Stomach (tissue), 4 donors: ENCODE results near the gene CERT1.

Source experiments
- POLR2A ChIP-seq, 4 donors: fragments of 450-650 bp; IDR thresholded peaks; one replicate each; pipeline ENCODE4 v1.6.1; 2016; ENCODE audit warnings: antibody characterized with exemption in 4 of 4, control low read depth in 2 of 4, mild to moderate bottlenecking in 1 of 4, moderate library complexity in 1 of 4
- POLR2AphosphoS5 ChIP-seq, 3 donors: sonication (generic); formaldehyde crosslinking; IDR thresholded peaks; one replicate each; pipeline ENCODE4 v1.6.1; 2016; ENCODE audit warnings: antibody characterized with exemption in 3 of 3
- TF ChIP-seq, protein P1 (sequence below), 7 experiments: fragments of 450-650 bp in 4 of 7; fragments of 200-600 bp in 3 of 7; sonication (generic) in 3 of 7; IDR thresholded peaks; one replicate each; pipeline ENCODE4 v1.5.1; 2016 to 2019; ENCODE audit warnings: antibody characterized with exemption in 7 of 7, control low read depth in 2 of 7, mild to moderate bottlenecking in 1 of 7

GRCh38 chr5:75551471-75551870 is 40.0 kb upstream of the CERT1 start:
- TF ChIP-seq POLR2A (IDR thresholded peaks at IDR 0.05) = no peak
- TF ChIP-seq, protein P1, sequence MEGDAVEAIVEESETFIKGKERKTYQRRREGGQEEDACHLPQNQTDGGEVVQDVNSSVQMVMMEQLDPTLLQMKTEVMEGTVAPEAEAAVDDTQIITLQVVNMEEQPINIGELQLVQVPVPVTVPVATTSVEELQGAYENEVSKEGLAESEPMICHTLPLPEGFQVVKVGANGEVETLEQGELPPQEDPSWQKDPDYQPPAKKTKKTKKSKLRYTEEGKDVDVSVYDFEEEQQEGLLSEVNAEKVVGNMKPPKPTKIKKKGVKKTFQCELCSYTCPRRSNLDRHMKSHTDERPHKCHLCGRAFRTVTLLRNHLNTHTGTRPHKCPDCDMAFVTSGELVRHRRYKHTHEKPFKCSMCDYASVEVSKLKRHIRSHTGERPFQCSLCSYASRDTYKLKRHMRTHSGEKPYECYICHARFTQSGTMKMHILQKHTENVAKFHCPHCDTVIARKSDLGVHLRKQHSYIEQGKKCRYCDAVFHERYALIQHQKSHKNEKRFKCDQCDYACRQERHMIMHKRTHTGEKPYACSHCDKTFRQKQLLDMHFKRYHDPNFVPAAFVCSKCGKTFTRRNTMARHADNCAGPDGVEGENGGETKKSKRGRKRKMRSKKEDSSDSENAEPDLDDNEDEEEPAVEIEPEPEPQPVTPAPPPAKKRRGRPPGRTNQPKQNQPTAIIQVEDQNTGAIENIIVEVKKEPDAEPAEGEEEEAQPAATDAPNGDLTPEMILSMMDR (IDR thresholded peaks at IDR 0.05) = no peak
- no peak for TF ChIP-seq POLR2AphosphoS5 (IDR thresholded peaks at IDR 0.05)
